IMR-90 (cell line): ENCODE data around the gene SIPA1L3. TPM values are rescaled to one million over a fixed set of nuclear protein-coding genes. Genes with fewer than 3 reads are reported as not detected.

Experiments used
- ATAC-seq: fragments of 200-7000 bp; cut with Tn5 transposase; 2 replicates; pipeline ENCODE4 v1.9.1; 2020; ENCODE audit warnings: low read depth, mild to moderate bottlenecking, moderate library complexity
- BruUV-seq: library from RNA; stranded (reverse); fragments of 400-500 nt; replicated peaks from 2 replicates; lab custom pipeline; 2021; lab: Mats Ljungman, UMichigan
- CTCF ChIA-PET: fragments of 300-600 bp; formaldehyde crosslinking; extraction: SDS; loops from one replicate; lab custom pipeline; 2021; ENCODE audit warnings: antibody characterized with exemption; lab: Yijun Ruan, JAX
- POLR2A ChIA-PET: fragments of 300-600 bp; sonication (Branson Sonifier 250); formaldehyde crosslinking; loops from one replicate; lab custom pipeline; 2022; ENCODE audit warnings: antibody characterized with exemption; ENCODE audit not compliant: unreplicated experiment; lab: Charles Lee
- DNase-seq: peaks from one replicate; pipeline ENCODE4 v3.0.0; 2013
- H2AFZ ChIP-seq: replicated peaks from 2 replicates; pipeline ENCODE3; 2013; ENCODE audit warnings: low read length, mild to moderate bottlenecking; ENCODE audit not compliant: poor library complexity
- H2AK5ac ChIP-seq: 2 replicates; pipeline ENCODE4 v1.6.1; 2013; ENCODE audit warnings: low read depth, low read length, inconsistent platforms
- H2AK9ac ChIP-seq: replicated peaks from 2 replicates; pipeline ENCODE3; 2013; ENCODE audit warnings: mild to moderate bottlenecking, low read depth, low read length, moderate library complexity; ENCODE audit not compliant: poor library complexity
- H2BK120ac ChIP-seq: 2 replicates; pipeline ENCODE4 v1.6.1; 2013; ENCODE audit warnings: low read depth, low read length, inconsistent platforms
- H2BK15ac ChIP-seq: 3 replicates; pipeline ENCODE4 v1.6.1; 2013; ENCODE audit warnings: low read depth, low read length, inconsistent platforms
- H2BK20ac ChIP-seq: 2 replicates; pipeline ENCODE4 v1.6.1; 2013; ENCODE audit warnings: low read depth, mild to moderate bottlenecking, inconsistent platforms, low read length, moderate library complexity
- H2BK5ac ChIP-seq: 2 replicates; pipeline ENCODE4 v1.6.1; 2013; ENCODE audit warnings: mild to moderate bottlenecking, low read depth, low read length, inconsistent platforms; ENCODE audit not compliant: poor library complexity, severe bottlenecking
- H3K14ac ChIP-seq: replicated peaks from 2 replicates; pipeline ENCODE4 v1.6.1; 2013; ENCODE audit warnings: low read depth, low read length, inconsistent platforms
- H3K18ac ChIP-seq: 2 replicates; pipeline ENCODE4 v1.6.1; 2013; ENCODE audit warnings: low read depth, low read length, control low read depth
- H3K23ac ChIP-seq: 2 replicates; pipeline ENCODE4 v1.6.1; 2013; ENCODE audit warnings: low read depth, low read length, inconsistent platforms
- H3K27ac ChIP-seq: 2 replicates; pipeline ENCODE4 v1.5.1; 2013; ENCODE audit warnings: mild to moderate bottlenecking, control low read depth, low read length; ENCODE audit not compliant: insufficient read depth
- H3K27me3 ChIP-seq: 2 replicates; pipeline ENCODE4 v1.6.1; 2013; ENCODE audit warnings: low read length; ENCODE audit not compliant: control insufficient read depth, insufficient read depth
- H3K36me3 ChIP-seq: 2 replicates; pipeline ENCODE4 v1.6.1; 2013; ENCODE audit warnings: low read length, mixed read lengths; ENCODE audit not compliant: control insufficient read depth, insufficient read depth
- H3K4ac ChIP-seq: 2 replicates; pipeline ENCODE4 v1.6.1; 2013; ENCODE audit warnings: low read depth, low read length, inconsistent platforms
- H3K4me1 ChIP-seq: 2 replicates; pipeline ENCODE4 v1.6.1; 2013; ENCODE audit warnings: low read length, mixed read lengths; ENCODE audit not compliant: control insufficient read depth, insufficient read depth
- H3K4me2 ChIP-seq: 2 replicates; pipeline ENCODE4 v1.6.1; 2013; ENCODE audit warnings: low read depth, mild to moderate bottlenecking, control low read depth, low read length, moderate library complexity
- H3K4me3 ChIP-seq: 2 replicates; pipeline ENCODE4 v1.5.1; 2013; ENCODE audit warnings: low read depth, mild to moderate bottlenecking, control low read depth, low read length, moderate library complexity; ENCODE audit not compliant: insufficient read depth
- H3K56ac ChIP-seq: 2 replicates; pipeline ENCODE4 v1.6.1; 2013; ENCODE audit warnings: low read length, inconsistent platforms; ENCODE audit not compliant: insufficient read depth; ENCODE audit errors: extremely low read depth
- H3K79me1 ChIP-seq, 2 experiments: 2 replicates each; pipeline ENCODE4 v1.6.1; 2013; ENCODE audit warnings: low read length in 2 of 2, inconsistent platforms in 1 of 2, low read depth in 1 of 2
- H3K9ac ChIP-seq: 2 replicates; pipeline ENCODE4 v1.6.1; 2013; ENCODE audit warnings: low read depth, low read length, control low read depth
- H3K9me1 ChIP-seq: 2 replicates; pipeline ENCODE4 v1.6.1; 2013; ENCODE audit warnings: low read length, inconsistent platforms; ENCODE audit not compliant: insufficient read depth
- H3K9me3 ChIP-seq: 2 replicates; pipeline ENCODE4 v1.6.1; 2013; ENCODE audit warnings: low read length; ENCODE audit not compliant: control insufficient read depth, insufficient read depth
- H4K20me1 ChIP-seq: 2 replicates; pipeline ENCODE4 v1.6.1; 2013; ENCODE audit warnings: low read length, inconsistent platforms; ENCODE audit not compliant: insufficient read depth
- H4K5ac ChIP-seq: 2 replicates; pipeline ENCODE4 v1.6.1; 2013; ENCODE audit warnings: mild to moderate bottlenecking, low read depth, low read length, control low read depth
- H4K8ac ChIP-seq, 2 experiments: 2 replicates each; pipeline ENCODE4 v1.6.1; 2013; ENCODE audit warnings: low read depth in 2 of 2, low read length in 2 of 2, control low read depth in 1 of 2, inconsistent platforms in 1 of 2
- H4K91ac ChIP-seq: 2 replicates; pipeline ENCODE4 v1.6.1; 2013; ENCODE audit warnings: low read depth, low read length, inconsistent platforms; ENCODE audit not compliant: insufficient read depth
- RCOR1 ChIP-seq: IDR thresholded peaks from 2 replicates; pipeline ENCODE4 v1.6.1; 2012; ENCODE audit warnings: mild to moderate bottlenecking, low read length, improper control_type of control experiment; ENCODE audit not compliant: insufficient replicate concordance
- WGBS, 2 experiments: methylation state at CpG; one replicate each; pipeline versions ENCODE4 v1.1.5 to v1.1.7; 2013; ENCODE audit warnings: missing lambda C conversion rate in 2 of 2; ENCODE audit not compliant: insufficient read length in 1 of 2; ENCODE audit errors: extremely low coverage in 2 of 2; 5-methylcytosine and 5-hydroxymethylcytosine counted together
- dilution Hi-C: fragments of 300-500 bp; cut with HindIII; formaldehyde crosslinking; loops from one replicate; pipeline ENCODE4 v1.14.3; 2018; ENCODE audit warnings: low sequenced_read_pairs; ENCODE audit not compliant: unreplicated experiment
- in situ Hi-C: fragments of 300-500 bp; cut with MboI; formaldehyde crosslinking; loops from 3 replicates; pipeline ENCODE4 v1.14.3; 2019; ENCODE audit warnings: low sequenced_read_pairs, inconsistent platforms, mixed read lengths
- intact Hi-C: fragments of 100-400 bp; cut with micrococcal nuclease; formaldehyde crosslinking; loops from 2 replicates; pipeline ENCODE4 v1.10.0; 2022
- polyA plus RNA-seq, 3 experiments: library from polyadenylated mRNA; depleted of rRNA; stranded (reverse); fragments of >200 nt; gene quantifications; 2 replicates each; pipeline ENCODE4 v1.2.3, GENCODE V29; 2012; ENCODE audit warnings: low replicate concordance in 1 of 3
- total RNA-seq: library from RNA; depleted of rRNA; stranded (reverse); fragments of >200 nt; gene quantifications from 2 replicates; pipeline ENCODE4 v1.2.3, GENCODE V29; 2012

SIPA1L3 gene
- total and polyA plus RNA-seq, 2 of the 4 experiments (the other 2 are of a cell fraction), result 4.1 to 9.4 TPM

- no peak overlapping the region for H2AK5ac ChIP-seq
- H2BK15ac ChIP-seq, result no peak overlapping the region
- H2BK20ac ChIP-seq, result no peak overlapping the region
- H3K79me1 ChIP-seq, result no peaks in the 10 kb centered on the region
- no peak for TF ChIP-seq RCOR1
- H3K56ac ChIP-seq, result no peak overlapping the region
- H4K91ac ChIP-seq, result no peak overlapping the region
- DNase-seq (no peak), ATAC-seq (no peak)
- ChIA-PET POLR2A (no interaction called here), CTCF (no interaction called here)
- H3K4me3 ChIP-seq, result no peak overlapping the region
- H3K4me1 ChIP-seq, result no peaks in the 10 kb centered on the region
- no peak overlapping the region for H3K27ac ChIP-seq
- 87% methylated on average over 3 of the region's 15 CpGs; no CpG with 5 or more reads in 1 of the 2 experiments for WGBS, 2 experiments
- no peak overlapping the region for H2BK120ac ChIP-seq
- no peak overlapping the region for H2BK5ac ChIP-seq
- H4K8ac ChIP-seq, result no peak overlapping the region
- dilution Hi-C loops (no loop called here), intact Hi-C loops (no loop called here), in situ Hi-C loops (no loop called here)
- no peak overlapping the region for H4K5ac ChIP-seq
- no peak overlapping the region for H2AK9ac ChIP-seq
- H3K9ac ChIP-seq, result no peak overlapping the region
- no peak overlapping the region for H3K23ac ChIP-seq
- H3K36me3 ChIP-seq, result peaks cover 23% of the 10 kb centered on the region
- no peaks in the 10 kb centered on the region for H3K27me3 ChIP-seq
- BruUV-seq, result no TSS peak
- H3K9me1 ChIP-seq, result no peaks in the 10 kb centered on the region
- H3K14ac ChIP-seq, result no peak overlapping the region
- H4K20me1 ChIP-seq, result no peaks in the 10 kb centered on the region
- H3K4me2 ChIP-seq, result no peak overlapping the region
- no peak overlapping the region for H3K4ac ChIP-seq
- no peaks in the 10 kb centered on the region for H3K9me3 ChIP-seq
- H2AFZ ChIP-seq, result no peak overlapping the region
- no peak overlapping the region for H3K18ac ChIP-seq
These were observed 294.7 kb downstream of the SIPA1L3 start for GRCh38 chr19:38201731-38202130.
